SKM-1 (cell line): Measurements from ENCODE around the gene CYP26A1.

Experiments used
- DNase-seq: peaks from one replicate; lab custom pipeline; 2025; ENCODE audit not compliant: unreplicated experiment; lab: John Stamatoyannopoulos, UW

Gene CYP26A1, protein sequence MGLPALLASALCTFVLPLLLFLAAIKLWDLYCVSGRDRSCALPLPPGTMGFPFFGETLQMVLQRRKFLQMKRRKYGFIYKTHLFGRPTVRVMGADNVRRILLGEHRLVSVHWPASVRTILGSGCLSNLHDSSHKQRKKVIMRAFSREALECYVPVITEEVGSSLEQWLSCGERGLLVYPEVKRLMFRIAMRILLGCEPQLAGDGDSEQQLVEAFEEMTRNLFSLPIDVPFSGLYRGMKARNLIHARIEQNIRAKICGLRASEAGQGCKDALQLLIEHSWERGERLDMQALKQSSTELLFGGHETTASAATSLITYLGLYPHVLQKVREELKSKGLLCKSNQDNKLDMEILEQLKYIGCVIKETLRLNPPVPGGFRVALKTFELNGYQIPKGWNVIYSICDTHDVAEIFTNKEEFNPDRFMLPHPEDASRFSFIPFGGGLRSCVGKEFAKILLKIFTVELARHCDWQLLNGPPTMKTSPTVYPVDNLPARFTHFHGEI

DNA sequence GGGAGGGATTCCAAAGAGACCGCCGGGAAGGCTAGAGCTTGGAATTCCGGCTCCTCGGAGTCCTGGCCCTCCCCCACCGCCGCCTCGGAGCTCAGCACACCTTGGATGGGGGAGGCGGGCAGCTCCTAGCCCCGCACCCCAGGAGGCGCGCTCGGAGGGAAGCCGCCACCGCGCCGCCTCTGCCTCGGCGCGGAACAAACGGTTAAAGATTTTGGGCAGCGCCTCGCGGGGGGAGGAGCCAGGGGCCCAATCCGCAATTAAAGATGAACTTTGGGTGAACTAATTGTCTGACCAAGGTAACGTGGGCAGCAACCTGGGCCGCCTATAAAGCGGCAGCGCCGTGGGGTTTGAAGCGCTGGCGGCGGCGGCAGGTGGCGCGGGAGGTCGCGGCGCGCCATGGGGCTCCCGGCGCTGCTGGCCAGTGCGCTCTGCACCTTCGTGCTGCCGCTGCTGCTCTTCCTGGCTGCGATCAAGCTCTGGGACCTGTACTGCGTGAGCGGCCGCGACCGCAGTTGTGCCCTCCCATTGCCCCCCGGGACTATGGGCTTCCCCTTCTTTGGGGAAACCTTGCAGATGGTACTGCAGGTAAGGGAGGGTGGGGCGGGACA lies at the start of gene CYP26A1:
CYP26A1 (plus strand) TSS at position 355 of the 608 bp plus-strand sequence; CDS start at position 397, 42 bp downstream.
- no peak for DNase-seq

DNA sequence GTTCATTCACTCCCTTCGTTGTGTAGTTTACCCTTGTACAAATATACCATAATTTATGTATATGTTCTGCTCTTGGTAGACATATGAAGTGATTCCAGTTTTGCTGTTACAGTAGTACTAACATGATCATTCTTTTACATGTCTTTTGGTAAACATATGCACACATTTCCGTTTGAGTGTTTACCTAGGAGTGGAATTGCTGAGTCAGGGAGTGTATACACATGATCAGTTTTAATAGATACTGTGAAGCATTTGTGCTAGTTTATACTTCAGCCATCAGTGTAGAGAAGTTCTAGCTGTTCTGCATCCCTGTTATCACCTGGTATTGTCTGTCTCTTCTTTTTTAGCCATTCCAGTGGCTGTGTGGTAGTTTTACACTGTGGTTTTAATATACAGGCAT lies 47.6 kb upstream of the CYP26A1 start:
- no peak for DNase-seq

DNA sequence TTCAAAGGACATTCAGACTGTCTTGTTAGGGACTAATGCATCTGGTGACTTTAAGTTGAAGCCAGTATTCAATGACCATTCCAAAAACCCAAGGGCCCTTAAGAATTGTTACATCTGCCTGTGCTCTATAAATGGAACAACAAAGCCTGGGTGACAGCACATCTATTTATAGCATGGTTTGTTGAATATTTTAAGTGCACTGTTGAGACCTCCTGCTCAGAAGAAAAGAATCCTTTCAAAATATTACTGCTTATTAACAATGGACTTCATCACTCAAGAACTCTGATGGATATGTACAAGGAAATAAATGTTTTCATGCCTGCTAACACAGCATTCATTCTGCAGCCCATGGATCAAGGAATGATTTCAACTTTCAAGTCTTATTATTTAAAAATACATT lies 46.2 kb upstream of the CYP26A1 start:
- no peak for DNase-seq

DNA sequence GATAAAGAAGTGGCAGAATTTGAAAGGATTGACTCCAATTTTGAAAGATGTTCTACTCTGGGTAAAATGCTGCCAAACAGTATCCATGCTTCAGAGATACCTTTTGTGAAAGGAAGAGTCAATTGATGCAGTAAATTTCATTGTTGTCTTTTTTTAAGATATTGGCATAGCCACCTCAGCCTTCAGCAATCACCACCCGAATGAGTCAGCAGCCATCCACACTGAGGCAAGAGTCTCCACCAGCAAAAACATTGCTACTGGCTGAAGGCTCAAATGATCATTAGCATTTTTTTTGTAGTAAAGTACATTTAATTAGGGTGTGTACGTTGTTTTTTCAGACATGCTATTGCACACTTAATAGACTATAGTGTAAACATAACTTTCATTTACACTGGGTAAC lies 44.8 kb upstream of the CYP26A1 start:
- no peak for DNase-seq

DNA sequence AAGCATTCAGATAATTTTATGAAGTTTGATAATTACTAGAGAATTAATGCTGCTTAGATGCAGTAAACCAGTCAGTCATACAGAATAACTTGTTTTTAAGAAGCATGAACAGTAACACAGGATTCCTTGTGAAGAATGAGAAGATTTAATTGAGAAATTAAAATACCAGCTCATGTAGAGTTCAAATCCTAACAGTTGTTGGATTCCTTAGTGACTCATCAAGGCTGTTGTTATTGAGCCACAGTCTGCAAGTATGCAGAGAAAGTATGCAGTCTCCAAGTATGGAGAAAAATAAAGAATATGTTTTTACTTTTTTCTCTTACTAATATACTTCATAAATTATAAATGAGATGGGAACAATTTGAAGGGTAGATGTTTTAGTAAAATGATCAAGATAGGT lies 43.3 kb upstream of the CYP26A1 start:
- no peak for DNase-seq

DNA sequence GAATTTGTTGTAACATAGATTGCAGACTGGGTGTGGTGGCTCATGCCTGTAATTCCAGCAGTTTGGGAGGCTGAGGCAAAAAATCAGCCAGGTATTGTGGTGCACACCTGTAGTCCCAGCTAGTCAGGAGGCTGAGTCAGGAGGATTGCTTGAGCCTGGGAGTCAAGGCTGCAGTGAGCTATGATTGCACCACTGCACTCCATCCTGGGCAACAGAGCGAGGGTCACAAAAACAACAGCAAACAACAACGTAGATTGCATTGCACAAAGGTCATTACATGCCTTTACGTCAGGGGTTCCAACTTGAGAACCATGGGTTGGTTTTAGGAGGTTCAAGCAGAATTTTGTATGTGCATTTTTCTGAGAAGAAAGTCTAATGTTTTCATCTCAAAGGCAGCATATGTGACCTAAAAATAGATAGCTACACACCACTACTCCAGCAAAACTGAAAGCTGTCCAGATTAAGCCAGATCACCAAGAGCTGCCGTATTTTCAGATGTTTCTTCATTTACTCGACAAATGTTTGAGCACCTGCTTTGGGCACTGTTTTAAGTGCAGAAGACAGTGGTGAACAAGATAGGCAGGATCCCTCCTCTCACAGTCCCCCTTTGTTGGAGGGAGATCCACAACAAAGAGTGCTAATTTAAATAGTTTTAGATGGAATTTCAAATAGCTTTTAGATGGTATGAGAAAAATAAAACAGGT lies 41.4 kb upstream of the CYP26A1 start:
- DNase-seq: no peak

DNA sequence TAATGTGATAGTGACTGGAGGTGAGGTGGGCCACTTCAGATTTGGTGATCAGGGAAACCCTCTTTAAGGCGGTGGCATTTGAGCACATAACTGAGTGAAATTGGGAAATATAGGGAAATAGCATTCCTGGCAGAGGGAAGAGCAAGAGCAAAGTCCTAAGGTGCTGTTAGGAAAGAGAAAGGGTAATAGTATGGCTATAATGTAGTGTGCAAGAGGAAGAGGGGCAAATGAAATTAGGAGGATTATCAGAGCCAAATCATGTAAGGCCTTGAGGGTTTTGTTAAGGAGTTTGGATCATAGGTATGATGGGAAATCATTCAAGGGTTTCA lies 40.9 kb upstream of the CYP26A1 start:
- DNase-seq: no peak

DNA sequence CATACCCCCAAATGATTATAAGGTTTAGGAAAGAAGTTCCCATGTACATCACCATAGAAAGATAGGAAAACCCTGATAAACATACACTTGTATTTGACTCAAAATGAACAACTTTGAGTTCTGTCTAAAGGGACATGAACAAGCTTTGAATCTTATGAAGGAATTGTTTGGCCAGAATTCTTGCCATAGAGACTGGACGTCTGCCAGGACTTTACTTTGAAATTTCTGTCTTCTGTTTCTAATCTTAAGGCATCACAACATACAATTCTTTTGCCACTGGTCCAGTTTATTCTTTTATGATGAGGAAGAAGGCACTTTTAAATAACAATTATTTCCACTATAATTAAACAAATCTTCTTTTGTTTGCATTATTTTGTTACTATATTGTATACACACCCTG lies 39.3 kb upstream of the CYP26A1 start:
- no peak for DNase-seq

DNA sequence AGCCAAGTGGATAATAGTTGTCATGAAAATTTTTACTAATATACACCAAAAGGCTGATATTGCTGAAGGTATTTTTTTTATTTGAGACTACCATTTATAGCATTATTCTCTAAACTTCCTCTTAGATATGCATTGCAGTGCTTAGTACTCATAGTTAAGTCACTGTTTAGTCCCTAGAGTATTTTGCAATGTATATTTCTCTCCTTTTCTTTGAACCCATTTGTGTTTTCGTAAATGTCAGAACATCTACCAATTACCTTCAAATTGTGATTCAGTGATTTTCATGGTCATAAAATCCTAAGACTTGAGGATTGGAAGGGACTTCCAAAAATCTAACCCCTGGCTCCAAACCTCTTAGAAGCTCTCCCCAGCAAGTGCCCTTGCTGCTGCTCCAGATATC lies 34.6 kb upstream of the CYP26A1 start:
- DNase-seq: no peak

DNA sequence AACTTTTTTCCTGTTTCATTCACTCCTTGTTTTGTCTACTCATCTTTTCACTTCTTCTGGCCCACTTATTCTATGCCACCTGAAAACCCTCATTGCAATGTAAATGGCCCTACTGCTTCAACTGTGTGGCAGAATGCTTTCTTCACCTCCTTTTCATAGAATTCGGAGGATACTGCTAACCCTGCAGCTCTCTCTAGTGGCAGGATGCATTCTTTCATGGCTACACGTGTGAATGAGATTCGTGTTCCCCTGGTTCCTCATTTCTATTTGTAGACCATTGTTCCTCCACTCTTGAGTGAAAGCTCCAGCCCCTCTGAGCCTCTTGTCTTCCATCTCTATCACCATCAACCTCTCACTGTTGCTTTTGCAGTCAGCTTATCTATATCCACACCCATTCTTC lies 34.0 kb upstream of the CYP26A1 start:
- peak; percentile 66 for DNase-seq

DNA sequence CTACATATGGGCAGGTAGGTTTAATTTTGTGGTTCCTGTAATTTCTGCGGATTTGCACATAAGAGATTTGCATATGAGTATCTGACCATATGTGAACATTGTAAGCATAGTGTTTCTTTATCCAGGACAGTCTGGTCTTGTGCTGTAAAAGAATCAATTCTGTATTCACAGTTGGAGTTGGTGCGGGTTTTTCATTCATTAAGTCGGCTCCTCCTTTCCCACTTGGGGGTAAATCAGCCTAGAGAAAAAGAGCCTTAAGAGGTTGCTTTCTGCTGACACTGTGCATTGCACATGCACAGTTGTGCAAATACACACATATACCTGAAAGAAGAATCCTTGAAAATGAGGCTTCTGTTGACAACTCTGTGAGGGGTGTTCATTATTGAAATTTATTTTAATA lies 19.2 kb upstream of the CYP26A1 start:
- DNase-seq: no peak

DNA sequence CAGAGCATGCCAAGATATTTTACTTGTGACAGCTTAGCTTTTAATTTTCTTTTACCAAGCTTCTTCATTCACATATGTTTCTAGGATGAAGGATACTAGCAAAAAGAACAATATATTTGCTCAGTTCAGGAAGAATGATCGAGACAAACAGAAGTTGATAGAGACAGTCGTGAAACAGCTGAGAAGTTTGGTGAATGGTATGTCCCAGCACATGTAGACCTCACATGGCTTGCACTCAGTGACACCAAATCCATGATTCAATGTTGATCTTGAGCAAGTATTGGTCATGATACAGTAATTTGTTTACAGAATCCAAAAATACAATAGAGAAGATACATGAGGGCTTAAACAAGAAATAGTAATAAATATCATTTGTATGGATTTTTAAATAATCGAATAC lies 15.6 kb upstream of the CYP26A1 start:
- no peak for DNase-seq

DNA sequence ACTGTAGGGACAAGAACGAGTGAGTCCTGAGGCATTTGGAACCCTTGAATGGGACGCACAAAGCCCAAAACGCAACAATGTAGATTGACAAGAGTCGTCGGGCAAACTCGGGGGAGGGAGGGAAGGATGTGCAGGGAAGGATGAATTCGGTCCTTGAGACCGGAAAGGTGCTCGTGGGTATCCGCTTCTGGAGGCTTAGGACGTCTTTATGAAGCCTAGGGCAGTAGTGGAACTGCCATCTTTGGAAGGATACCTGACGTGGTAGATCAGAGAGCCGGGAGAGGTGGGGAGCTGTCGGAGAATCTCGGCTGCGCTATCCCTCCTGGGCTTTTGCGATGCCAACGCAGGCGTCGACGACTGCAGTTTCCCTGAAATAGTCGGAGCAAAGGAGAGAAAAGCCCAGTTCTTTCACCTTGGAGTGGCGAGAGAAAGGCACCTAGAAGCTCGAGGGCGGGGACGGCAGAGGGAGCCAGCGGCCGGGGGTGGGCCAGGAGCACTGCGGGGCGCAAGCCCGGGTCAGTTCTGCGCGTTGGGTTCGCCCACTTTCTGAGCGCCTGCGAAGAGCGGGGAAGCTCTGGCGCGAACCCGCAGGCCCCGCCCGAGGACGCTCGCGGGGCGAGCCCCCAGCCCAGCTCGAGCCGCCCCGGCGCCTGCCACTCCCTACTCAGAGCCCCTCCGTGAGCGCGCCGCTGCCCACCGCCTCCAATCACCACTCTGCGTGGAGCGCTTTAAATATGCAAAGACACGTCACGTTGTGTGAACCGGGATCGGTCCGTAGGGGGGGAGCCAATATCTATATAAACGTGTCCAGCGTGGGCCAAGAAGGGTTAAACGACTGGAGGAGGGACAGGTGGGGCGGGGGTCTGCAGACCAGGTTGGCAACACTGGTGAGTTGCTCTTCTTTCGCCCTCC lies 13.5 kb upstream of the CYP26A1 start, which contains the start of gene CYP26C1:
CYP26C1 (plus strand) TSS at position 824 of the 912 bp plus-strand sequence. CDS start 466 bp downstream, outside the sequence.
- no peak for DNase-seq

DNA sequence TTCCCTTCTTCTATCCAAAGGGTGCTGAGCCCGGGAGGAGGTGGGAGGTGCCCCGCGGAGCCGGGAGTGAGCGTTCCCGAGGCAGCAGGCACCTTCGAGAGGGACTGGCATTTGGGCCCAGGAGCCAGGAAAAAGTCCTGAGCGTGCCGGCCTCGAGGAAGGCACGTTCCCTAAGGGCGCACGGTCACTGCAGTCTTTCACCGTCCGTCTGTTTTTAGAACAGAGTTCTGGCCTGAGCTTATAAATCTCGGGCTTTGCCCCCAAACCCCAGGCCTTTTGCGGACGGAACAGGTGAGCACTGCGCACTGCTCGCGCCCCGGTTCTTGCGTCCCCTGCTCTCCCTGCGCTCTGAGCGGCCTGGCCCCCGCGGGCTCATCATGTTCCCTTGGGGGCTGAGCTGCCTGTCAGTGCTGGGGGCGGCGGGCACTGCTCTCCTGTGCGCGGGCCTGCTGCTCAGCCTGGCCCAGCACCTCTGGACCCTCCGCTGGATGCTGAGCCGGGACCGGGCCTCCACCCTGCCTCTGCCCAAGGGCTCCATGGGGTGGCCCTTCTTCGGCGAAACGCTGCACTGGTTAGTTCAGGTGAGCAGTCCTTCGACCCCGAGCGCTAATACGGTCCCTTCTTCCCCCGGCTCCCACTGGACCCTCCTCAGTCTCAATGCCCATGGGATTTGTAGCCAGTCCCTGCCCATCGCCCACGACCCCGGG lies 12.7 kb upstream of the CYP26A1 start:
- DNase-seq: no peak

DNA sequence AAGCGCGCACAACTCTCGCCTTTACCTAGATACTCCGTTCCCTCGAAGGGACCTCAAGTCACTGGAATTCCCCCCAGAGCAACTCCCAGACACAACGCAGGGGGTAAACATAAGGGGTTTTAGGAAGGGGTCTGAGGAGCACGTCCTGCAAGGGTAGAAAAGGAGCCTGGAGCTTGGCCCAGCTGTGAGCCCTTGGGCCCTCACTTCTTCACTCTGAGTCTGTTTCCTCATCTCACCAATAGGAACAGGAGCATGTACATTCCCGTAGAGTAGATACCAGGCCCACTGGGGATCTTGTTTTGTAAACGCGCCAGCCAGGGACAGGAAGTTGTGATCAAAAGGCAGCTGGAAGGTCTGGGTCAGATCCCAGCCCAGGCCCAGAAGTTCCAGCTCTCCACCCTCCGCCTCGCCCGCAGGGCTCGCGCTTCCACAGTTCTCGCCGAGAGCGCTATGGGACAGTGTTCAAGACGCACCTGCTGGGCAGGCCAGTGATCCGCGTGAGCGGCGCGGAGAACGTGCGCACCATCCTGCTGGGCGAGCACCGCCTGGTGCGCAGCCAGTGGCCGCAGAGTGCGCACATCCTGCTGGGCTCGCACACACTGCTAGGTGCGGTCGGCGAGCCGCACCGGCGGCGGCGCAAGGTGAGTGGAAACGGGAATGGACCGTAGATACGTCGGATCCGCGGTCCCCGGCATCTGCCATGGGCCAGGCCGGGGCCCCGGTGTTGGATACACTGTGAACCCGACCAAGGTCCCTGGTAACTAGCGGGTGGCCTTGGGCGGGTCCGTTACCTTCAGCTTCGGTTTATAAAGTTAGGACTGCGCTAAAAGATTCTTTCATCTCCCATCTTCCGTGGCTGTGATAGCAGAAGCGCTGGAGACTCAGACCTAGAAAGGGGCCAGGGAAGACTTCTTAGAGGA lies 11.8 kb upstream of the CYP26A1 start:
- no peak for DNase-seq

DNA sequence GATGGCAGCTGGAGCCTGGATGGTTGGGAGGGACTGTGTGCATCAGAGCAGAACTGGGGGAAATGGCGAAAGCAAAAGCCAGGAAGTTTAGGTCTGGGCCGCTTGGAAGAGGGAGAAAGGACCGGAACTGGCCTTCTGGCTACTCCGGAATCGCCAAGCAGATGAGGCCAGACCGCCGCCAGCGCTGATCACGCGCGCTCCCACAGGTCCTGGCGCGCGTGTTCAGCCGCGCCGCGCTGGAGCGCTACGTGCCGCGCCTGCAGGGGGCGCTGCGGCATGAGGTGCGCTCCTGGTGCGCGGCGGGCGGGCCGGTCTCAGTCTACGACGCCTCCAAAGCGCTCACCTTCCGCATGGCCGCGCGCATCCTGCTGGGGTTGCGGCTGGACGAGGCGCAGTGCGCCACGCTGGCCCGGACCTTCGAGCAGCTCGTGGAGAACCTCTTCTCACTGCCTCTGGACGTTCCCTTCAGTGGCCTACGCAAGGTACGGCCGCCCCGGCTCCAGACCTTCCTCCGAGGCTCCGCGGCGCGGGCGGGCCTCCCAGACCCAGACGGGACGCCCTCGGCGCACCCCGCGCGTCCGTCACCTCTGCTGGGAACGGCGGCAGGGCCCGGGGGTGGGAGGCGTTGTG lies 11.1 kb upstream of the CYP26A1 start:
- DNase-seq: no peak

DNA sequence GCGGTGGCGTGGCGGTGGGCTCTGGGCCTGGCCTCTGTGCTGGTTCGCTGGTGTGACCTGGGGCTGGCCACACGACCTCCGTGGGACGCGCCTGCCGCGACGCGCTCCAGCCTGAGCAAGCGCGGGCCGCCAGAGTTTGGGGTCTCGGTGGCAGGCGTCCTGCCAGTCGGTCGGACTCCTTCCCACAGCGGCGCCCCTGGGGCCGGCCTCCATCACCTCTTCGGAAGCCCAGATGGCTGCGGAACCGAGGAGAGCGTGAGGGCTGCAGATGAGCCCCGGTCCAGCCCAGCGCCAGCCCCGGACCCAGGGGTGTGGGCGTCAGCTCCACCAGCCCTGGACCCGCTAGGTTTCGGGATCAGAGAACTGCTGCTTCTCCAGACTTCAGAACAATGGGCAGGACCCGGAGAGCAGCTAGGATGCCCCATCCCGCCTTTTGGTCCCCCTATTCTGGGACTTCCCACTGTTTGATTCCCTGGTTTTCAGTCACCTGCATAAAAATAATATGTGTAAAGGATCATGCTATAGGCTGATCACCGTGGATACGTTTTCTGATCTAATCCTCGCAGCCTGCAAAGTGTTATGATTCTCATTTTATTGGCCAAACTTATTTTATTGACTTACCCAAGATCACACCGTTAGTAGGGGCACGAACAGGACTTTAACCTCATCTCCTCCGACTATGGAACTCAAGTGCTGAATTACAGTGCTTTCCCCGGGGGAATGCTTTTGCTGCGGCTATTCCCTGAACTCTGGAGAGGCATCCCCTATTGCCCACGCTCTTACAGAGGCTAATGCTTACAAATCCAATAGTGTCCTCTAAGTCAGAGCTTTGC lies 10.3 kb upstream of the CYP26A1 start:
- DNase-seq: no peak
